Measurements from ENCODE around the gene MRPL53. TPM values are rescaled to one million over a fixed set of nuclear protein-coding genes. Genes with fewer than 3 reads are reported as not detected.

Gene MRPL53
- total and polyA plus RNA-seq, 2 of the 13 experiments (the other 11 are each of a cell fraction or from before 2014, with no cell fraction given): 34.3 to 51.9 TPM

DNA sequence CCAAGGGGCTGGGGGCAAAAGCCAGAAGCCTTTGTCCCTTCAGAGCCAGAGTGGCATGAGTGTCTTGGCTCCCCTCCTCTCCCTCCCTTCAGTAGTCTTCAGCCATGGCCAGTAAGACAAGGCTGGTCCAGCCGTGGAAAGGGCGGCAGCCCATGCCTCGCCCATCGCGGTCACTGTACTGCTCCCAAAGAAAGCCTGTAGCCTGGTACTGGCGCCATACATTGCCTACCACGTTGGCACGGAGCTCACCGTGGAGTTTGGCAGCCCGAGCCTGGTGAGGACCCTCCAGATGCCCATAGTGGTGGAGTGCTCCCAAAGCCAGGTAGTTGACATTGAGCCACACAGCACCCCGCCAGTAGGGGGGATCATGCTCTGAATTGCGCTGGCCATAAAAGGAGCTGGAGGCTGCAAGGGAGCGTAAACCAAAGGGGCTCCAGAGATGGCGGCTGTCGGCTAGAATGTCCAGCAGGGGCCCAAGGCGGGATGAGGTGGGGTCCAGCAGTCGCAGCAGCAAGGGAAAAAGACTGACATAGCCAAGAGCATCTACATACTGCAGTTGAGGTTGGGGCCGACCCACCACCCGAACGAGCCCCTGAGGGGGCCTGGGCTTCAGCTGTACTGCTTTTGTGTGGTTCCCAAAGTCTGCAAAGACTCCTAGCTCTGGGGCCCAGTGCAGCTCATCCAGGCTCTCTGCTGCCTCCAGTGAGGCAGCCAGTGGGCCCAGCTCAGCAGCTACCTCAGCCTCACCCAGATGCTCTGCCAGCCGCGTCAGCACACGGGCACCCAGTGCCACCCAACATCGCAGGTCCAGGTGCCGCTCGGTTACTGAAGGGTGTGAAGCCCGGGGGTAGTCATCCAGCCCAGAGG is 11.1 kb downstream of the MRPL53 start (continued):
- no peak for TF ChIP-seq TAF15 (IDR thresholded peaks at IDR 0.05; ENCODE audit: low read depth, low read length, poor library complexity, severe bottlenecking)
- no peak for TF ChIP-seq IRX3 (CRISPR knock-in tag; IDR thresholded peaks at IDR 0.05; ENCODE audit: borderline replicate concordance, low read depth)
- no peak for TF ChIP-seq PHB2 (IDR thresholded peaks at IDR 0.05; ENCODE audit: partially characterized antibody)
- no peak for TF ChIP-seq ELF3 (CRISPR knock-in tag; IDR thresholded peaks at IDR 0.05)
- 0 out of 2 replicates have a peak, but pooled peaks have one; percentile 33 for TF ChIP-seq KDM5B (CRISPR knock-in tag; IDR thresholded peaks at IDR 0.05; ENCODE audit: borderline replicate concordance)
- TF ChIP-seq ZNF607 (CRISPR knock-in tag; IDR thresholded peaks at IDR 0.05; ENCODE audit: borderline replicate concordance): 0 out of 2 replicates have a peak, but pooled peaks have one; percentile 41
- no peak for TF ChIP-seq FOXO1 (CRISPR knock-in tag; IDR thresholded peaks at IDR 0.05)
- TF ChIP-seq DNMT1 (CRISPR knock-in tag; IDR thresholded peaks at IDR 0.05): no peak
- TF ChIP-seq RBAK (CRISPR knock-in tag; IDR thresholded peaks at IDR 0.05): no peak
- TF ChIP-seq, protein P1, sequence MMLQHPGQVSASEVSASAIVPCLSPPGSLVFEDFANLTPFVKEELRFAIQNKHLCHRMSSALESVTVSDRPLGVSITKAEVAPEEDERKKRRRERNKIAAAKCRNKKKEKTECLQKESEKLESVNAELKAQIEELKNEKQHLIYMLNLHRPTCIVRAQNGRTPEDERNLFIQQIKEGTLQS (CRISPR knock-in tag; IDR thresholded peaks at IDR 0.05): no peak
- no peak for TF ChIP-seq ZNF296 (CRISPR knock-in tag; conservative IDR thresholded peaks at IDR 0.05)
- no peak for TF ChIP-seq SOX6 (IDR thresholded peaks at IDR 0.05)
- no peak for TF ChIP-seq SOX6 (CRISPR knock-in tag; IDR thresholded peaks at IDR 0.05)
- no peak for TF ChIP-seq SAP130 (CRISPR knock-in tag; IDR thresholded peaks at IDR 0.05; ENCODE audit: low read depth)
- TF ChIP-seq ZNF143 (CRISPR knock-in tag; IDR thresholded peaks at IDR 0.05): no peak
- TF ChIP-seq ZNF891 (CRISPR knock-in tag; IDR thresholded peaks at IDR 0.05): no peak; the same call in 1 of the 2 replicates
- TF ChIP-seq MEIS1 (CRISPR knock-in tag; IDR thresholded peaks at IDR 0.05; ENCODE audit: borderline replicate concordance): no peak
- TF ChIP-seq, protein P2, sequence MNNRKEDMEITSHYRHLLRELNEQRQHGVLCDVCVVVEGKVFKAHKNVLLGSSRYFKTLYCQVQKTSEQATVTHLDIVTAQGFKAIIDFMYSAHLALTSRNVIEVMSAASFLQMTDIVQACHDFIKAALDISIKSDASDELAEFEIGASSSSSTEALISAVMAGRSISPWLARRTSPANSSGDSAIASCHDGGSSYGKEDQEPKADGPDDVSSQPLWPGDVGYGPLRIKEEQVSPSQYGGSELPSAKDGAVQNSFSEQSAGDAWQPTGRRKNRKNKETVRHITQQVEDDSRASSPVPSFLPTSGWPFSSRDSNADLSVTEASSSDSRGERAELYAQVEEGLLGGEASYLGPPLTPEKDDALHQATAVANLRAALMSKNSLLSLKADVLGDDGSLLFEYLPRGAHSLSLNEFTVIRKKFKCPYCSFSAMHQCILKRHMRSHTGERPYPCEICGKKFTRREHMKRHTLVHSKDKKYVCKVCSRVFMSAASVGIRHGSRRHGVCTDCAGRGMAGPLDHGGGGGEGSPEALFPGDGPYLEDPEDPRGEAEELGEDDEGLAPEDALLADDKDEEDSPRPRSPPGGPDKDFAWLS (CRISPR knock-in tag; IDR thresholded peaks at IDR 0.05; ENCODE audit: borderline replicate concordance): no peak
- no peak for TF ChIP-seq ZNF567 (CRISPR knock-in tag; IDR thresholded peaks at IDR 0.05; ENCODE audit: borderline replicate concordance)
- 0 out of 2 replicates have a peak, but pooled peaks have one; percentile 25 for TF ChIP-seq YEATS2 (CRISPR knock-in tag; IDR thresholded peaks at IDR 0.05; ENCODE audit: borderline replicate concordance)
- 0 out of 2 replicates have a peak, but pooled peaks have one; percentile 58 for TF ChIP-seq CAMTA2 (CRISPR knock-in tag; IDR thresholded peaks at IDR 0.05; ENCODE audit: borderline replicate concordance)
- no peak for TF ChIP-seq ONECUT2 (CRISPR knock-in tag; IDR thresholded peaks at IDR 0.05)
- TF ChIP-seq, protein P3, sequence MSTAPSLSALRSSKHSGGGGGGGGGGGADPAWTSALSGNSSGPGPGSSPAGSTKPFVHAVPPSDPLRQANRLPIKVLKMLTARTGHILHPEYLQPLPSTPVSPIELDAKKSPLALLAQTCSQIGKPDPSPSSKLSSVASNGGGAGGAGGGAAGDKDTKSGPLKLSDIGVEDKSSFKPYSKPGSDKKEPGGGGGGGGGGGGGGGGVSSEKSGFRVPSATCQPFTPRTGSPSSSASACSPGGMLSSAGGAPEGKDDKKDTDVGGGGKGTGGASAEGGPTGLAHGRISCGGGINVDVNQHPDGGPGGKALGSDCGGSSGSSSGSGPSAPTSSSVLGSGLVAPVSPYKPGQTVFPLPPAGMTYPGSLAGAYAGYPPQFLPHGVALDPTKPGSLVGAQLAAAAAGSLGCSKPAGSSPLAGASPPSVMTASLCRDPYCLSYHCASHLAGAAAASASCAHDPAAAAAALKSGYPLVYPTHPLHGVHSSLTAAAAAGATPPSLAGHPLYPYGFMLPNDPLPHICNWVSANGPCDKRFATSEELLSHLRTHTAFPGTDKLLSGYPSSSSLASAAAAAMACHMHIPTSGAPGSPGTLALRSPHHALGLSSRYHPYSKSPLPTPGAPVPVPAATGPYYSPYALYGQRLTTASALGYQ (CRISPR knock-in tag; IDR thresholded peaks at IDR 0.05): no peak
- 0 out of 2 replicates have a peak, but pooled peaks have one; percentile 19 for TF ChIP-seq POLR2G (IDR thresholded peaks at IDR 0.05; ENCODE audit: low read depth, low read length)
- no peak for TF ChIP-seq MXD4 (CRISPR knock-in tag; IDR thresholded peaks at IDR 0.05)

Data from HepG2 (cell line).